Chondrocyte (in vitro differentiated cells): ENCODE data around the gene BDKRB2. TPM values are rescaled to one million over a fixed set of nuclear protein-coding genes. Genes with fewer than 3 reads are reported as not detected.
A peak's percentile ranks its signal among the peaks of the same experiment; 100 is the strongest.

ENCODE experiments used
- DNase-seq: peaks from one replicate; pipeline ENCODE4 v3.0.0; 2021; ENCODE audit warnings: mixed read lengths, low spot score
- H3K27ac Mint-ChIP-seq: one replicate; pipeline ENCODE4 v1.8.0; 2021; ENCODE audit warnings: mild to moderate bottlenecking, moderate library complexity, mixed read lengths; ENCODE audit not compliant: unreplicated experiment
- H3K27me3 Mint-ChIP-seq: 2 replicates; pipeline ENCODE4 v1.8.0; 2021; ENCODE audit warnings: low read depth, mixed read lengths
- H3K36me3 Mint-ChIP-seq: 2 replicates; pipeline ENCODE4 v1.8.0; 2021; ENCODE audit warnings: low read depth, mixed read lengths
- H3K4me1 Mint-ChIP-seq: 2 replicates; pipeline ENCODE4 v1.8.0; 2021; ENCODE audit warnings: low read depth, mild to moderate bottlenecking, mixed read lengths
- H3K4me3 Mint-ChIP-seq: one replicate; pipeline ENCODE4 v1.8.0; 2021; ENCODE audit warnings: mild to moderate bottlenecking, moderate library complexity, mixed read lengths; ENCODE audit not compliant: unreplicated experiment
- H3K9me3 Mint-ChIP-seq: 2 replicates; pipeline ENCODE4 v1.8.0; 2021; ENCODE audit warnings: low read depth, mixed read lengths
- total RNA-seq: library from RNA; stranded (reverse); gene quantifications from 3 replicates; pipeline ENCODE4 v1.2.1, GENCODE V29; 2021
- TF ChIP-seq, protein P1 (sequence below): fragments of 200-600 bp; sonication (generic); IDR thresholded peaks from 2 replicates; pipeline ENCODE4 v1.5.0; 2021; ENCODE audit warnings: antibody characterized with exemption, mild to moderate bottlenecking, moderate library complexity

BDKRB2 gene
- total RNA-seq, 1 donor from 2014 or later, result 0.27 TPM

DNA sequence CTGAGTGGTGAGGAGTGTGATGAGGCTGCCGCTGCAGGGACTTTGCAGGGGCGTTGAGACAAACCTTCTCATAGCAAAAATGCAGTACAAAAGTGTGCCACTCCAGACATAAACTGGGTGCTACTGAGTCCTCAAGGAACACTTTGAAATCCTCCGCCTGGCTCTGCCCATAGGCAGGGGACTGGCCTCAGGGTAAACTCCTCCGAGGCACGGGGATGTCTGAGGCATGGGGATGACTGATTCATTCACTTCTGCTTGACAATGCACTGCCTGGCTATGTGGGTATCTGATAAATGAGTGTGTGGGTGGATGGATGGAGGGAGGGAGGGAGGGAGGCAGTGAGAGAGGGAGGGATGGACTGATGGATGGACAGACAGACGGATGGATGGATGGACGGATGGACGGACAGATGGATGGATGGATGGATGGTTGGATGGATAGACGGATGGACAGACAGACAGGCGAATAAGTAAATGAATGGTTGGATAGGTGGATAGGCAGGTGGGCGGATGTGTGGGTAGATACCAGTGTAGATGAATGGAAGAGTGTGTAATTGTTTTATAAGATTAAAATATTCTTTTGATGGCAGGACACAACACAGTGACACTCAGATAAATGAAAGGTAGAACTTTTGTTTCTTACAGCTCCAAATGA is 2.1 kb upstream of the BDKRB2 start:
- no peaks in the 10 kb centered on the region for H3K9me3 Mint-ChIP-seq
- no peak overlapping the region for H3K4me3 Mint-ChIP-seq
- TF ChIP-seq, protein P1, sequence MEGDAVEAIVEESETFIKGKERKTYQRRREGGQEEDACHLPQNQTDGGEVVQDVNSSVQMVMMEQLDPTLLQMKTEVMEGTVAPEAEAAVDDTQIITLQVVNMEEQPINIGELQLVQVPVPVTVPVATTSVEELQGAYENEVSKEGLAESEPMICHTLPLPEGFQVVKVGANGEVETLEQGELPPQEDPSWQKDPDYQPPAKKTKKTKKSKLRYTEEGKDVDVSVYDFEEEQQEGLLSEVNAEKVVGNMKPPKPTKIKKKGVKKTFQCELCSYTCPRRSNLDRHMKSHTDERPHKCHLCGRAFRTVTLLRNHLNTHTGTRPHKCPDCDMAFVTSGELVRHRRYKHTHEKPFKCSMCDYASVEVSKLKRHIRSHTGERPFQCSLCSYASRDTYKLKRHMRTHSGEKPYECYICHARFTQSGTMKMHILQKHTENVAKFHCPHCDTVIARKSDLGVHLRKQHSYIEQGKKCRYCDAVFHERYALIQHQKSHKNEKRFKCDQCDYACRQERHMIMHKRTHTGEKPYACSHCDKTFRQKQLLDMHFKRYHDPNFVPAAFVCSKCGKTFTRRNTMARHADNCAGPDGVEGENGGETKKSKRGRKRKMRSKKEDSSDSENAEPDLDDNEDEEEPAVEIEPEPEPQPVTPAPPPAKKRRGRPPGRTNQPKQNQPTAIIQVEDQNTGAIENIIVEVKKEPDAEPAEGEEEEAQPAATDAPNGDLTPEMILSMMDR, result no peak
- peaks cover 24% of the 10 kb centered on the region for H3K4me1 Mint-ChIP-seq
- no peak for DNase-seq
- peaks cover 10% of the 10 kb centered on the region for H3K27me3 Mint-ChIP-seq
- no peak overlapping the region for H3K27ac Mint-ChIP-seq
- no peaks in the 10 kb centered on the region for H3K36me3 Mint-ChIP-seq

DNA sequence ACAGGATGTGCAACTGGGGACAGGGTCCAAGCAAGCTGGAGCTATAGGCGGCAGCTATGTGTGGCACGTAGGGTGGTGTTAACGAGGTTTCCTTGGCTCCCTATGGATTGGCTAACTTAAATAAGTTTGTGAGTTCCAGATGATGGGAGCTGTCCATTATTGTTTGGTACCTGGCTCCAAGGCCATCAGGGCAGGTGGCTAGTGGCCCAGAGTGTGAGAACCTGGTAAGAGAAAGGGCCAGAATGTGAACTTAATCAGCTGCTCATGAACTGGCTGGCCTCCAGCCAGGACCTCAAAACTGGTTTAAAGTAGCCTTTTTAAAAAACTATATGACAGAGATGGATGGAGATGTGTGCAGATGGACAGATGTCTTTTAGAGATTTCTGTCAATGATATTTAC is 1.5 kb upstream of the BDKRB2 start:
- peaks cover 23% of the 10 kb centered on the region for H3K4me1 Mint-ChIP-seq
- no peak for DNase-seq
- TF ChIP-seq, protein P1, result no peak
- no peaks in the 10 kb centered on the region for H3K9me3 Mint-ChIP-seq
- H3K27me3 Mint-ChIP-seq, result peaks cover 11% of the 10 kb centered on the region
- no peak overlapping the region for H3K4me3 Mint-ChIP-seq
- no peaks in the 10 kb centered on the region for H3K36me3 Mint-ChIP-seq
- H3K27ac Mint-ChIP-seq, result no peak overlapping the region

DNA sequence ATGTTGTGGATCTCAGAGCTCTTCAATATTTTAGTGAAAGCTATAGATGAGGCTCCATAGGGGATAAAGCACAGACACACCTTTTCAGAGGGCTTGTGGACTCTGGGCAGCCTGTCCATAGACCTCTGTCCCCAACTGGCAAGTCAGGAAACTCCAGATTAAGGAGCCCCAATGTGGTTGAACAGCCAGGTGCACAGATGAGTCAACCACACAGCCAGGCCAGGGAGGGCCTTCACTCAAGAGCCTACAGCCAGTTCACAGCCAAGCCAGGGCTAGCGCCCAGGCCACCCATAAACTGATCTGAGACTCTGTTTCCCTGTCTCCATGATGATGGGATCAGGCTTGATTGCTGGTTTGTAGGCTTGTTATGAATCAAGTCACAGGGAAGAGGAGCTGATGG is 1.0 kb upstream of the BDKRB2 start:
- no peak for DNase-seq
- no peaks in the 10 kb centered on the region for H3K36me3 Mint-ChIP-seq
- H3K9me3 Mint-ChIP-seq, result no peaks in the 10 kb centered on the region
- TF ChIP-seq, protein P1, result no peak
- H3K4me1 Mint-ChIP-seq, result peaks cover 18% of the 10 kb centered on the region
- peak overlapping the region; percentile 70 for H3K4me3 Mint-ChIP-seq
- peaks cover 11% of the 10 kb centered on the region for H3K27me3 Mint-ChIP-seq
- no peak overlapping the region for H3K27ac Mint-ChIP-seq

DNA sequence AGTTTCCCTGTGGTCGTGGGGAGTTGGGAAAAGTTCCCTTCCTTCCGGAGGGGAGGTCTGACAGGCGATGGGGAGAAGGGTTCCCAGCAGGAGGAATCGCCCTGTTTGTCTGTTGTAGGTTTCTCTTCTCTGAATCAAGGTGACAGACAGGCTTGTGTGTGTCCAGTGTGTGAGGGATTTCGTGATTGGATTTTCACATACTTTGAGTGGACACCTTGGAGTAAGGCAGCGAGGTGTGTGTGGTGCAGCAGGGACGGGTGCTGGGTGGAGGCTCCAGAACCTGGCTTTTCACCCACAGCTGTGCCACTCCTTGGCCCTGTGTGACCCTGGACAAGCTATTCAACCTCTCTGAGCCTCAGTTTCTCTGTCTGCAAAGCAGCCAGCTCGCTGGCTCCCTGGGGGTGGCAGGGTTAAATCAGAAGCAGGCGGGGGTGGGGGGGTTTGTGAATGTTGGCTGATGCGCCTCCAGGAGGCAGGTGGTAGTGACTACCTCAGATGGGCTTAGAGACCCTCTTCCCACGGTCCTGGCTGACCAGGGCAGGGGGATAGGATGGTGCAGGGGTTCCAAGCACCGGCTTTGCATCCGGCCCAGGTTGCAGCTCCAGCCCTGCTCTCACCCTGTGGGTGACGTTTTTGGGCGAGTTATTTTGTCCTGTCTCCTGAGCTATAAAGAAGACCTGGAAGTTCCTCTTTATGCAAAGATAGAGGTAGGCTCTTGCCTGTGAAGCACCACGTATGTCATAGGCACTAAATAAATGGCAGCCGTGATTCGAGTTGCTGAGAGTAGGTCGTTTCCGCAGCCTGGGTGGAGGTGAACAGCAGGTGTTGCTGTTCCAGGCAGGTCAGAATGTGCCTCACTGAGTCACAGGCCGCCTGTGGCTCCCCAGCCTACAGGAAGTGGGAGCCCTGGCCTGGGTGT is 679 bp downstream of the BDKRB2 start:
- Mint-ChIP-seq H3K9me3 (no peaks in the 10 kb centered on the region), H3K4me1 (peaks cover 14% of the 10 kb centered on the region), H3K36me3 (no peaks in the 10 kb centered on the region), H3K27ac (peak overlapping the region; percentile 57), H3K27me3 (peaks cover 16% of the 10 kb centered on the region), H3K4me3 (peak overlapping the region; percentile 70)
- no peak for DNase-seq
- TF ChIP-seq, protein P1, result no peak

DNA sequence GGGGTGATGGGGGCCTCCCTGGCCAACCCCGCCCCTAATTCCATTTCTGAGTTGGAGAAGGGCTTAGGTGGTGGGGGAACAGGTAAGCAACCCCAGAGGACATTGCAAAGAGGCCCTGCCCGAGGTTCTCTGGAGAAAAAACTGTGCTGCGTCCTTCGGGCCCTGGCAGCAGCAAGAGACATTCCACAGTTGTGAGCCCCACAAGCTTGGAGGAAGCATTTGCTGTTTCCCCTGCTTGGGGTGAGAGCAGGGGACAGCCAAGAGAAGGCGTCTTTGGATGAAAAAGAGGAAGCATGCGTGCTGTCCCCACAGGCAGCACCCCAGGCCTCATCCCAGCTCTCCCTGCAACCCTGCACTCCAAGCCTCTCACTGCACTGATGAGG is 1.3 kb downstream of the BDKRB2 start:
- Mint-ChIP-seq H3K27me3 (peaks cover 16% of the 10 kb centered on the region), H3K27ac (no peak overlapping the region), H3K4me1 (peaks cover 14% of the 10 kb centered on the region), H3K9me3 (no peaks in the 10 kb centered on the region), H3K4me3 (no peak overlapping the region), H3K36me3 (no peaks in the 10 kb centered on the region)
- TF ChIP-seq, protein P1, result no peak
- DNase-seq, result no peak
